Measurements from ENCODE around the gene RSRC1.

The RSRC1 gene

GRCh38 chr3:158103081-158103886 lies 6.6 kb upstream of the RSRC1 start:
- no peak for TF ChIP-seq REST (IDR thresholded peaks at IDR 0.05; ENCODE audit: low read depth)
- no peak for TF ChIP-seq ZBTB7A (IDR thresholded peaks at IDR 0.05; ENCODE audit: low read depth)
- no peak for TF ChIP-seq CREB1 (IDR thresholded peaks at IDR 0.05; ENCODE audit: low read depth)
- TF ChIP-seq FOXM1 (IDR thresholded peaks at IDR 0.05; ENCODE audit: borderline replicate concordance, low read depth), result no peak
- no peak for TF ChIP-seq EGR1 (IDR thresholded peaks at IDR 0.05)
- TF ChIP-seq NFIC (IDR thresholded peaks at IDR 0.05), result no peak
- no peak for TF ChIP-seq USF1 (IDR thresholded peaks at IDR 0.05)
- TF ChIP-seq RAD21 (IDR thresholded peaks at IDR 0.05; ENCODE audit: low read depth), result no peak
- TF ChIP-seq CEBPB (IDR thresholded peaks at IDR 0.05), result no peak
- TF ChIP-seq YY1 (IDR thresholded peaks at IDR 0.05; ENCODE audit: low read depth), result no peak

- no peak for TF ChIP-seq USF1 (IDR thresholded peaks at IDR 0.05)
- no peak for TF ChIP-seq CEBPB (IDR thresholded peaks at IDR 0.05)
- TF ChIP-seq TAF1 (IDR thresholded peaks at IDR 0.05; ENCODE audit: low read depth), result no peak
- TF ChIP-seq RAD21 (IDR thresholded peaks at IDR 0.05; ENCODE audit: low read depth), result no peak
Observed at GRCh38 chr3:158103887-158104327, 6.0 kb upstream of the RSRC1 start.

GRCh38 chr3:158104431-158104921 lies 5.4 kb upstream of the RSRC1 start:
- TF ChIP-seq TEAD4 (IDR thresholded peaks at IDR 0.05), result no peak
- TF ChIP-seq REST (IDR thresholded peaks at IDR 0.05; ENCODE audit: low read depth), result no peak
- no peak for TF ChIP-seq NFIC (IDR thresholded peaks at IDR 0.05)
- TF ChIP-seq CEBPB (IDR thresholded peaks at IDR 0.05), result no peak
- TF ChIP-seq RAD21 (IDR thresholded peaks at IDR 0.05; ENCODE audit: low read depth), result no peak
- no peak for TF ChIP-seq MAX (IDR thresholded peaks at IDR 0.05)
- TF ChIP-seq TAF1 (IDR thresholded peaks at IDR 0.05; ENCODE audit: low read depth), result no peak
- TF ChIP-seq CREB1 (IDR thresholded peaks at IDR 0.05; ENCODE audit: low read depth), result no peak
- TF ChIP-seq FOXM1 (IDR thresholded peaks at IDR 0.05; ENCODE audit: borderline replicate concordance, low read depth), result no peak
- TF ChIP-seq ZBTB7A (IDR thresholded peaks at IDR 0.05; ENCODE audit: low read depth), result no peak

GRCh38 chr3:158105119-158105709 lies 4.7 kb upstream of the RSRC1 start:
- TF ChIP-seq EP300 (IDR thresholded peaks at IDR 0.05; ENCODE audit: borderline replicate concordance) (no peak), REST (IDR thresholded peaks at IDR 0.05; ENCODE audit: low read depth) (no peak), CEBPB (IDR thresholded peaks at IDR 0.05) (no peak), CREB1 (IDR thresholded peaks at IDR 0.05; ENCODE audit: low read depth) (no peak), RAD21 (IDR thresholded peaks at IDR 0.05; ENCODE audit: low read depth) (no peak), NFIC (IDR thresholded peaks at IDR 0.05) (no peak), FOXM1 (IDR thresholded peaks at IDR 0.05; ENCODE audit: borderline replicate concordance, low read depth) (no peak), USF1 (IDR thresholded peaks at IDR 0.05) (no peak), TEAD4 (IDR thresholded peaks at IDR 0.05) (no peak), MAX (IDR thresholded peaks at IDR 0.05) (no peak), EGR1 (IDR thresholded peaks at IDR 0.05) (no peak), YY1 (IDR thresholded peaks at IDR 0.05; ENCODE audit: low read depth) (no peak), TAF1 (IDR thresholded peaks at IDR 0.05; ENCODE audit: low read depth) (no peak), ZBTB7A (IDR thresholded peaks at IDR 0.05; ENCODE audit: low read depth) (no peak)

Data from Ishikawa (cell line).